GM10266 (cell line): Measurements from ENCODE around the gene CHRM5.

Source experiments
- DNase-seq: peaks from one replicate; pipeline ENCODE4 v3.0.0; 2012; ENCODE audit errors: extremely low spot score
- CTCF ChIP-seq: IDR thresholded peaks from 2 replicates; pipeline ENCODE4 v1.5.1; 2012; ENCODE audit warnings: mild to moderate bottlenecking, low read depth; ENCODE audit not compliant: control insufficient read depth, insufficient read depth; ENCODE audit errors: missing control alignments

CHRM5 gene, protein sequence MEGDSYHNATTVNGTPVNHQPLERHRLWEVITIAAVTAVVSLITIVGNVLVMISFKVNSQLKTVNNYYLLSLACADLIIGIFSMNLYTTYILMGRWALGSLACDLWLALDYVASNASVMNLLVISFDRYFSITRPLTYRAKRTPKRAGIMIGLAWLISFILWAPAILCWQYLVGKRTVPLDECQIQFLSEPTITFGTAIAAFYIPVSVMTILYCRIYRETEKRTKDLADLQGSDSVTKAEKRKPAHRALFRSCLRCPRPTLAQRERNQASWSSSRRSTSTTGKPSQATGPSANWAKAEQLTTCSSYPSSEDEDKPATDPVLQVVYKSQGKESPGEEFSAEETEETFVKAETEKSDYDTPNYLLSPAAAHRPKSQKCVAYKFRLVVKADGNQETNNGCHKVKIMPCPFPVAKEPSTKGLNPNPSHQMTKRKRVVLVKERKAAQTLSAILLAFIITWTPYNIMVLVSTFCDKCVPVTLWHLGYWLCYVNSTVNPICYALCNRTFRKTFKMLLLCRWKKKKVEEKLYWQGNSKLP

GRCh38 chr15:33968224-33968623 lies at the start of gene CHRM5:
Gene CHRM5 (plus strand): TSS chr15:33968497. CDS start chr15:34062718, 94,221 bp downstream.
- TF ChIP-seq CTCF: no peak
- no peak for DNase-seq

DNA sequence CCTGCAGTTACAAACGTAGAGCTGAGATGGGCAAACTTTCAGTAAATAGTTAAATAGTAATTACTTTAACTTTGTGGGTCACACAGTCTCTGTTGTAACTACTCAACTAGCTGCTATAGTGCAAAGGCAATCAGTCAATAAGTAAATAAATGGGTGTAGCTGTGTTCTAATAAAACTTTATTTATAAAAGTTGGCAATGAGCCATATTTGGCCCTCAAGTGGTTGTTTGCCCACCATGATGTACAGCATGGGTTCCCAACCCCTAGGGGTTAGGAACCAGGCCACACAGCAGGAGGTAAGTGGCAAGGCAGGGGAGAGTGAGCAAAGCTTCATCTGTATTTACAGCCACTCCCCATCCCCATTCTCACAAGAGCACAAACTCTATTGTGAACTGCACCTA lies 44.9 kb upstream of the CHRM5 start:
- TF ChIP-seq CTCF: no peak
- no peak for DNase-seq

- no peak for TF ChIP-seq CTCF
- DNase-seq: no peak
These were observed 42.0 kb upstream of the CHRM5 start for GRCh38 chr15:33926260-33926659.

DNA sequence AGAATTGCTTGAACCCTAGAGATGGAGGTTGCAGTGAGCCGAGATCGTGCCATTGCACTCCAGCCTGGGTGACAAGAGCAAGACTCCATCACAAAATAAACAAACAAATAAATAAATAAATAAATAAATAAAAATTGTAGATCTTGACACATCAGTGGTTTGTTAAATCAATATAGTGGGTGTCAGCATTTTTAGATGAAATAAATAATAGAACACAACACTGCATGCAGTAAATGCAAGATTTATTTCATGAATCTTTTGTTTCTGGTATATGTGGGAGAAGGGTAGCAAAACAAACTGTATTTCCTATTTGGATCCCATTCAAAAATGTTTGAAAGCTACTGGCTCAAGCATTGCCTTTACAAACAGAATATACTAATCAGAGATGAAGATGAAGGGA lies 35.6 kb upstream of the CHRM5 start:
- no peak for TF ChIP-seq CTCF

GRCh38 chr15:33934396-33934795 lies 33.9 kb upstream of the CHRM5 start:
- no peak for DNase-seq
- TF ChIP-seq CTCF: no peak

More for the DNA sequence above, 35.6 kb upstream of the CHRM5 start:
- DNase-seq: no peak

- DNase-seq: no peak
- TF ChIP-seq CTCF: no peak
These were observed 33.4 kb upstream of the CHRM5 start for GRCh38 chr15:33934921-33935320.

GRCh38 chr15:33941279-33942063 lies 26.8 kb upstream of the CHRM5 start:
- no peak for DNase-seq
- no peak for TF ChIP-seq CTCF
